Activated CD4-positive, alpha-beta memory T cell treated with anti-CD3 and anti-CD28 coated beads for 36 hours (primary cell): Measurements from ENCODE around the gene ZNF407. TPM values are rescaled to one million over a fixed set of nuclear protein-coding genes. Genes with fewer than 3 reads are reported as not detected.
A peak's percentile ranks its signal among the peaks of the same experiment; 100 is the strongest.

Experiments
- CTCF ChIA-PET: fragments of 350-600 bp; sonication (Branson Sonifier 250); formaldehyde crosslinking; loops from one replicate; lab custom pipeline; 2021; ENCODE audit warnings: antibody characterized with exemption, inconsistent platforms; lab: Charles Lee
- POLR2A ChIA-PET: fragments of 350-600 bp; sonication (Branson Sonifier 250); formaldehyde crosslinking; loops from one replicate; lab custom pipeline; 2021; ENCODE audit warnings: antibody characterized with exemption; lab: Charles Lee
- DNase-seq: peaks from one replicate; pipeline ENCODE4 v3.0.0-alpha.2; 2020
- H3K27ac Mint-ChIP-seq: one replicate; pipeline ENCODE4 v1.8.0; 2021; ENCODE audit warnings: mixed read lengths
- H3K27me3 Mint-ChIP-seq: one replicate; pipeline ENCODE4 v1.8.0; 2021; ENCODE audit warnings: mixed read lengths
- H3K36me3 Mint-ChIP-seq: one replicate; pipeline ENCODE4 v1.8.0; 2021; ENCODE audit warnings: mixed read lengths
- H3K4me1 Mint-ChIP-seq: one replicate; pipeline ENCODE4 v1.8.0; 2021; ENCODE audit warnings: low read depth, mixed read lengths
- H3K4me3 Mint-ChIP-seq: one replicate; pipeline ENCODE4 v1.8.0; 2021; ENCODE audit warnings: mild to moderate bottlenecking, mixed read lengths
- H3K9me3 Mint-ChIP-seq: one replicate; pipeline ENCODE4 v1.8.0; 2021; ENCODE audit warnings: mixed read lengths
- intact Hi-C: fragments of 100-400 bp; cut with micrococcal nuclease; formaldehyde crosslinking; loops from one replicate; pipeline ENCODE4 v1.15.1; 2023
- total RNA-seq, 2 experiments: library from RNA; stranded (reverse); gene quantifications; one replicate each; pipeline ENCODE4 v1.2.3, GENCODE V29; 2021

The ZNF407 gene
- total RNA-seq, 2 experiments from 2014 or later: 10.0 to 10.5 TPM

- no peak overlapping the region for H3K4me3 Mint-ChIP-seq
- intact Hi-C loops: no loop called here
- no peak for DNase-seq
- ChIA-PET POLR2A (no interaction called here), CTCF (no interaction called here)
- no peaks in the 10 kb centered on the region for H3K9me3 Mint-ChIP-seq
- H3K27ac Mint-ChIP-seq: no peak overlapping the region
- H3K36me3 Mint-ChIP-seq: peaks cover 5% of the 10 kb centered on the region
- H3K27me3 Mint-ChIP-seq: no peaks in the 10 kb centered on the region
- H3K4me1 Mint-ChIP-seq: peaks cover 2% of the 10 kb centered on the region
Measured at GRCh38 chr18:74785632-74786031, 188.0 kb downstream of the ZNF407 start.

GRCh38 chr18:74788657-74789056, 191.0 kb downstream of the ZNF407 start:
- Mint-ChIP-seq H3K4me1 (peaks cover 2% of the 10 kb centered on the region), H3K27me3 (no peaks in the 10 kb centered on the region), H3K9me3 (no peaks in the 10 kb centered on the region), H3K36me3 (peaks cover 11% of the 10 kb centered on the region), H3K27ac (no peak overlapping the region), H3K4me3 (no peak overlapping the region)
- CTCF ChIA-PET: no interaction called here
- DNase-seq: no peak
- POLR2A ChIA-PET: no interaction called here
- intact Hi-C loops: no loop called here

DNA sequence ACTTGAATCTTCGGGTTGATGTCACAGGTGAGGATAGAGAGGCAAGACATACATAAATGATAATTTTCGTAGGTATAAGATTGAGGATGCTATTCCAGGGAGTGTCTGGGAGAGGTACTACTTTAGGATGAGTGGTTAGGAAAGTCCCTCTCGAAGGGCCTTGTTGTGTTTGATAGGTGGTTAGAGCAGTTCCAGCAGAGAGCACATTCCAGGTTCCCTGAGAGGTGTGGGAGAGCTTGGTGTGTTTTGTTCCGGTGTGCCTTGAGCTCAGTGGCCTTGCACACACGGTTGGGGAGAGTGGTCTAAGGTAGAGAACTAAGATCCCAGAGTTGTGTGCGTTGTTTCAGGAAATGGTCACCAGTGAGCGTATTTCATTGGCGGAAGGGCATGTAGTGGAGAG, 191.4 kb downstream of the ZNF407 start:
- Mint-ChIP-seq H3K4me3 (no peak overlapping the region), H3K27ac (no peak overlapping the region), H3K36me3 (peaks cover 11% of the 10 kb centered on the region), H3K4me1 (peaks cover 2% of the 10 kb centered on the region), H3K9me3 (no peaks in the 10 kb centered on the region), H3K27me3 (no peaks in the 10 kb centered on the region)
- CTCF ChIA-PET: no interaction called here
- intact Hi-C loops: no loop called here
- no peak for DNase-seq
- POLR2A ChIA-PET: no interaction called here

DNA sequence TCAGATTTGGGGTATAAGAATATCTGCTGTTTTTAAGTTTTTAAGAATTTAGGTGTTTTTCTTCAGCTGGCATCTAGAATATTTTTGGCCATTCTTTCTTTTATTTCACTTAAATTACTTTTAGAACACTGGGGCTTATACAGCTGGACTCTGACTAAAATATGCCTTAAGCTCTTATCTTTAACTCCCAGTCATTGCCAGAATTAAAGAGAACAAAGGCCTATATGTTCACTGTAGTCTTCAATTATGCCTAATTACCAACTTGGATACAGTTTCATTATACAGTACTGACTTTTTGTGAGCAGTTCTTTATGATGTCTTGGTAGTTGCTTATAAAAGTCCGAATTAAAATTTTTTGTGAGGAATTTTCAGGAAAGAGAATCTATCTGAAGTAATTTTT, 192.8 kb downstream of the ZNF407 start:
- no peak for DNase-seq
- H3K36me3 Mint-ChIP-seq: peaks cover 9% of the 10 kb centered on the region
- CTCF ChIA-PET: no interaction called here
- no peak overlapping the region for H3K4me3 Mint-ChIP-seq
- intact Hi-C loops: no loop called here
- H3K4me1 Mint-ChIP-seq: peaks cover 1% of the 10 kb centered on the region
- H3K9me3 Mint-ChIP-seq: no peaks in the 10 kb centered on the region
- POLR2A ChIA-PET: no interaction called here
- no peak overlapping the region for H3K27ac Mint-ChIP-seq
- H3K27me3 Mint-ChIP-seq: no peaks in the 10 kb centered on the region

GRCh38 chr18:74791501-74792194, 194.0 kb downstream of the ZNF407 start:
- Mint-ChIP-seq H3K36me3 (peaks cover 9% of the 10 kb centered on the region), H3K9me3 (no peaks in the 10 kb centered on the region), H3K27ac (no peak overlapping the region), H3K4me3 (no peak overlapping the region), H3K27me3 (no peaks in the 10 kb centered on the region), H3K4me1 (peaks cover 1% of the 10 kb centered on the region)
- ChIA-PET CTCF (no interaction called here), POLR2A (interaction anchor here (0.6 kb wide), 1 partner anchor 551 kb away, joined by 3 read pairs; no protein-coding TSS in a partner anchor)
- DNase-seq: no peak
- intact Hi-C loops: no loop called here

DNA sequence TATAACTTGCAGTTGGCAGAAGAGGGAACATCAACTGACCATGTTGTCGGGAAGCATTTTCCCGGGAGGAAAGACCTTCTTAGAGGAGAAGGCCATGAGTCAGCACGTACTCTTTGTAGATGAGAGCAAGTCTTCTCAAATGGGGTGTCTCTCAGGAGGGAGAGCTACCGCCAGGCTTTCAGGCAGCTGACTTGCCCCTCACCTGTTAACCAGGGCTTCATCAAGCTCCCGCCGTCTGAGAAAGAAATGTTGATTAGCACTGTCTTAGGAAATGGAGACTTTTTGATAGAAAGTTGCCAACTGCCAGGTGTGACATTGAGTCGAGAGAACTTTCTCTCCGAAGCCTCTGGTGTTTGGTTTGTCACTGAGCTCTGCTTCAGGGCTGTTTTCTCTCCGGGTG, 196.1 kb downstream of the ZNF407 start:
- intact Hi-C loops: no loop called here
- Mint-ChIP-seq H3K4me3 (no peak overlapping the region), H3K27ac (no peak overlapping the region), H3K9me3 (no peaks in the 10 kb centered on the region), H3K27me3 (no peaks in the 10 kb centered on the region), H3K36me3 (peaks cover 9% of the 10 kb centered on the region), H3K4me1 (peaks cover 20% of the 10 kb centered on the region)
- POLR2A ChIA-PET: no interaction called here
- CTCF ChIA-PET: no interaction called here
- no peak for DNase-seq

DNA sequence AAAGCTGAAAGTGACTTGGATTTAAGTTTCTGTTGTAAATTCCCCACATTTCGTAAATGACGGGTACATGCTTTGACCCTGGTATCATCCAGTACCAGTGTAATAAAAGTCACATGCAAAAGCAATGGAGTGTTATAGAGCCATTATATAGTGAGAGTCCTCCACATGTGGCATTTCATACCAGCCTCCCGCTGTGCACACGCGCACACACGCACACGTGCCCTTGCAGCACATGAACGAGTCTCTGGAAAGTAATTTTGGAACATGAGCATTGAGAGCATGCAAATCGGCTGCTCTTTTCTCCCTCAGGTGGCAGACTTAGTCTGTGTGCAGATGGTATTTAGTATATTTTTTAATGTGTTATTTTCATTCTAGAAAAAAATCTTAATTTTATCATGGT, 198.1 kb downstream of the ZNF407 start:
- POLR2A ChIA-PET: no interaction called here
- no peaks in the 10 kb centered on the region for H3K9me3 Mint-ChIP-seq
- H3K36me3 Mint-ChIP-seq: peaks cover 6% of the 10 kb centered on the region
- peaks cover 20% of the 10 kb centered on the region for H3K4me1 Mint-ChIP-seq
- H3K27me3 Mint-ChIP-seq: no peaks in the 10 kb centered on the region
- DNase-seq: no peak
- no peak overlapping the region for H3K27ac Mint-ChIP-seq
- intact Hi-C loops: no loop called here
- CTCF ChIA-PET: no interaction called here
- no peak overlapping the region for H3K4me3 Mint-ChIP-seq

- H3K27me3 Mint-ChIP-seq: no peaks in the 10 kb centered on the region
- H3K4me1 Mint-ChIP-seq: peaks cover 20% of the 10 kb centered on the region
Measured at GRCh38 chr18:74796211-74796610, 198.5 kb downstream of the ZNF407 start.

DNA sequence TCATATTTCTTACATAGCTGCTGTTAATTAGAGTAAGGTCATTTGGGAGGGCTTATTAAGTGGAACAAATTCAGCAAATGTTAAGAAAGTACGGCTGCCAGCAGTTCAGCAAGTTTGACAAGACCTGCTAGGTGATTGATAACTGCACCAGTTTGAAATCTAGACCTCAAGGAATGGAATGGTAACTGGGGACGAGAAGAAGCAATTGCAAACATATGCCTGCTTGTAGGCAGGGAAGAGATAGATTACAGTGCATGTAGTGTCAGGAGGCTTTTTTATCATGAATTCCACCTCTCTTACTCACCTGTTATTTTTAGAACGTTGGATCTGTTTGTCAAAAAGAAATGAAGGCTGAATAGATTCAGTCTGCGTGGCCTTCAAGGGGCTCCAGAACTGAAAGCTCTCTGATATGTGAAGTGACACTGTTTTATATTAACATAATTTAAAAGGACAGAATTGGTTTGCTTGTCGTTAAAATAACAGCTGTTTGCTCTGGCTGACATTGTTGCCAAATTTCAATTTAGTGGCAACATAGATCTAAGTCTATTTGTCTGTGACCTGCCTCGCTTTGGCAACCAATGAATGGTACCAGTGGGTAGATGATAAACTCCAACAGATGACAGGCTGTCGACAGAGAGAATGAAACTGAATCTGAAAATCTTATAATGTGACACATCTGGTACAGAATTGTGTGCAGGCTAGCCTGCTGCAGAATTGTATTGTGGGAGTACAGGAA, 199.3 kb downstream of the ZNF407 start:
- intact Hi-C loops: no loop called here

More at GRCh38 chr18:74796211-74796610, 198.5 kb downstream of the ZNF407 start:
- ChIA-PET CTCF (no interaction called here), POLR2A (no interaction called here)
- intact Hi-C loops: no loop called here
- no peak overlapping the region for H3K4me3 Mint-ChIP-seq
- peaks cover 6% of the 10 kb centered on the region for H3K36me3 Mint-ChIP-seq
- no peak for DNase-seq
- no peaks in the 10 kb centered on the region for H3K9me3 Mint-ChIP-seq
- H3K27ac Mint-ChIP-seq: no peak overlapping the region

DNA sequence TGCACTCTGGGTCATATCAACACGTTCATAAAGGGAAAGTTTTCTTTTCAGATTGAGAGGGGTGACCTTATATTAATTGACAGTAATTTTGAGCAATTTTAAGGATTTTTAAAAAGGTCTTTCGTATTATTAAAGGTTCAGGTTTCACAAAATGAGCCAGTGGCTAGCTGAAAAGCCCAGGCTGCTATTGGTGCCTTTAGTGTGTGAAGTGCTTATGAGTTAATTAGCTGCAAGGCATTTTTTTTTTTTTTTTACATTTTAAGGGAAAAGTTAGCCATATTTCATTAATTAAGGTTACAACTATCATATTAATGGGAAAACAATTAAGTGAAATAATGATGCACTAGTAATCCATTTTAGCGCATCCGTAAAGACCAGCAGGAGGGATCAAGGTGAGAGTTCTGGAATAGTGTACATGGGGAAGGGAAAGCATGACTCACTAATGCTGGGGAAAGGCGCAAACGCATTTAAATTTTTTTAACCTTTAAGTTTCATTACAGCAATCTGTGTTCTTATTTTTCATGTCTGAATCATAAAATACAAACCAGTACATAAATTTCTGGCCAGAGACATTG, 200.0 kb downstream of the ZNF407 start:
- Mint-ChIP-seq H3K27me3 (no peaks in the 10 kb centered on the region), H3K4me3 (no peak overlapping the region), H3K4me1 (peaks cover 20% of the 10 kb centered on the region), H3K27ac (no peak overlapping the region), H3K9me3 (no peaks in the 10 kb centered on the region), H3K36me3 (no peaks in the 10 kb centered on the region)
- ChIA-PET POLR2A (no interaction called here), CTCF (interaction anchor here (0.7 kb wide), 1 partner anchor 1531 kb away, joined by 5 read pairs; no protein-coding TSS in a partner anchor)
- no peak for DNase-seq
- intact Hi-C loops: no loop called here

More for the DNA sequence above, 199.3 kb downstream of the ZNF407 start:
- no peaks in the 10 kb centered on the region for H3K27me3 Mint-ChIP-seq
- CTCF ChIA-PET: interaction anchor here (0.7 kb wide), 1 partner anchor 1530 kb away, joined by 5 read pairs; no protein-coding TSS in a partner anchor
- POLR2A ChIA-PET: no interaction called here
- H3K4me1 Mint-ChIP-seq: peaks cover 20% of the 10 kb centered on the region
- no peaks in the 10 kb centered on the region for H3K9me3 Mint-ChIP-seq
- H3K27ac Mint-ChIP-seq: no peak overlapping the region
- peak; percentile 20 for DNase-seq
- no peak overlapping the region for H3K4me3 Mint-ChIP-seq
- no peaks in the 10 kb centered on the region for H3K36me3 Mint-ChIP-seq

- no peak overlapping the region for H3K4me3 Mint-ChIP-seq
- peaks cover 20% of the 10 kb centered on the region for H3K4me1 Mint-ChIP-seq
- H3K36me3 Mint-ChIP-seq: peaks cover 5% of the 10 kb centered on the region
- no peaks in the 10 kb centered on the region for H3K27me3 Mint-ChIP-seq
- ChIA-PET CTCF (no interaction called here), POLR2A (no interaction called here)
- intact Hi-C loops: no loop called here
- no peak for DNase-seq
- H3K27ac Mint-ChIP-seq: no peak overlapping the region
- H3K9me3 Mint-ChIP-seq: no peaks in the 10 kb centered on the region
Measured at GRCh38 chr18:74799542-74799941, 201.9 kb downstream of the ZNF407 start.

GRCh38 chr18:74800098-74800497, 202.4 kb downstream of the ZNF407 start:
- Mint-ChIP-seq H3K9me3 (no peaks in the 10 kb centered on the region), H3K27me3 (no peaks in the 10 kb centered on the region), H3K27ac (no peak overlapping the region), H3K4me1 (peaks cover 20% of the 10 kb centered on the region), H3K36me3 (peaks cover 5% of the 10 kb centered on the region), H3K4me3 (no peak overlapping the region)
- ChIA-PET CTCF (no interaction called here), POLR2A (no interaction called here)
- DNase-seq: no peak
- intact Hi-C loops: no loop called here
